OCI-LY7 (cell line): ENCODE results near the gene GJB5.

Source experiments
- CTCF ChIP-seq: fragments of 200-600 bp; sonication (generic); conservative IDR thresholded peaks from 2 replicates; pipeline ENCODE4 v1.5.1; 2014; ENCODE audit warnings: mild to moderate bottlenecking, antibody characterized with exemption, low read length, moderate library complexity, mixed read lengths
- EZH2phosphoT487 ChIP-seq: fragments of 200-600 bp; sonication (generic); IDR thresholded peaks from 2 replicates; pipeline ENCODE4 v1.6.1; 2018; ENCODE audit warnings: low read depth, borderline replicate concordance, mild to moderate bottlenecking, mixed run types, antibody characterized with exemption, low read length, moderate library complexity, mixed read lengths

- no peak for TF ChIP-seq EZH2phosphoT487
- TF ChIP-seq CTCF, result no peak
These were observed 7.8 kb upstream of the GJB5 start for GRCh38 chr1:34746785-34747637.
